Glutamatergic neuron (in vitro differentiated cells): ENCODE data around the gene NUTF2. TPM values are rescaled to one million over a fixed set of nuclear protein-coding genes. Genes with fewer than 3 reads are reported as not detected.

ENCODE experiments used
- DNase-seq: peaks from one replicate; pipeline ENCODE4 v3.0.0; 2022
- H3K27ac Mint-ChIP-seq: one replicate; pipeline ENCODE4 v1.8.0; 2020; ENCODE audit warnings: mild to moderate bottlenecking, mixed read lengths, inconsistent platforms; ENCODE audit not compliant: unreplicated experiment
- H3K27me3 Mint-ChIP-seq: one replicate; pipeline ENCODE4 v1.8.0; 2020; ENCODE audit warnings: mild to moderate bottlenecking, moderate library complexity, mixed read lengths, inconsistent platforms; ENCODE audit not compliant: unreplicated experiment
- H3K36me3 Mint-ChIP-seq: one replicate; pipeline ENCODE4 v1.8.0; 2020; ENCODE audit warnings: mild to moderate bottlenecking, mixed read lengths, inconsistent platforms; ENCODE audit not compliant: unreplicated experiment
- H3K4me1 Mint-ChIP-seq: one replicate; pipeline ENCODE4 v1.8.0; 2020; ENCODE audit warnings: mild to moderate bottlenecking, low read depth, mixed read lengths, inconsistent platforms; ENCODE audit not compliant: unreplicated experiment
- H3K4me3 Mint-ChIP-seq: one replicate; pipeline ENCODE4 v1.8.0; 2020; ENCODE audit warnings: mild to moderate bottlenecking, mixed read lengths, inconsistent platforms; ENCODE audit not compliant: unreplicated experiment
- H3K9me3 Mint-ChIP-seq: one replicate; pipeline ENCODE4 v1.8.0; 2020; ENCODE audit warnings: mild to moderate bottlenecking, moderate library complexity, mixed read lengths, inconsistent platforms; ENCODE audit not compliant: unreplicated experiment
- CTCF ChIP-seq: fragments of 200-600 bp; sonication (generic); IDR thresholded peaks from one replicate; pipeline ENCODE4 v1.5.0; 2021; ENCODE audit not compliant: partially characterized antibody, unreplicated experiment
- total RNA-seq: library from RNA; stranded (reverse); fragmentation: NEBNext Ultra II Directional; extraction: Animal tissue kit (Norgen Biotek cat#: 25700); gene quantifications from one replicate; pipeline ENCODE4 v1.2.1, GENCODE V29; 2021; ENCODE audit not compliant: unreplicated experiment

The NUTF2 gene
- total RNA-seq, 1 donor from 2014 or later = 196 TPM

- TF ChIP-seq CTCF = no peak
- no peak overlapping the region for H3K4me3 Mint-ChIP-seq
- no peak for DNase-seq
- H3K36me3 Mint-ChIP-seq = peaks cover 18% of the 10 kb centered on the region
- no peak overlapping the region for H3K27ac Mint-ChIP-seq
- peaks cover 3% of the 10 kb centered on the region for H3K9me3 Mint-ChIP-seq
- no peaks in the 10 kb centered on the region for H3K4me1 Mint-ChIP-seq
- peaks cover 12% of the 10 kb centered on the region for H3K27me3 Mint-ChIP-seq
Measured at GRCh38 chr16:67825119-67825518, 21.6 kb upstream of the NUTF2 start.

GRCh38 chr16:67825906-67826305 is 20.8 kb upstream of the NUTF2 start:
- no peaks in the 10 kb centered on the region for H3K4me1 Mint-ChIP-seq
- no peak for TF ChIP-seq CTCF
- H3K27me3 Mint-ChIP-seq = peaks cover 8% of the 10 kb centered on the region
- no peak overlapping the region for H3K4me3 Mint-ChIP-seq
- H3K27ac Mint-ChIP-seq = no peak overlapping the region
- H3K36me3 Mint-ChIP-seq = peaks cover 18% of the 10 kb centered on the region
- H3K9me3 Mint-ChIP-seq = peaks cover 3% of the 10 kb centered on the region
- DNase-seq = no peak

- Mint-ChIP-seq H3K27me3 (peaks cover 12% of the 10 kb centered on the region), H3K27ac (no peak overlapping the region), H3K4me3 (no peak overlapping the region), H3K36me3 (peaks cover 14% of the 10 kb centered on the region), H3K4me1 (peaks cover 4% of the 10 kb centered on the region), H3K9me3 (peaks cover 8% of the 10 kb centered on the region)
- DNase-seq = no peak
- no peak for TF ChIP-seq CTCF
Measured at GRCh38 chr16:67828651-67829050, 18.1 kb upstream of the NUTF2 start.

- Mint-ChIP-seq H3K27ac (peak overlapping the region; percentile 67), H3K4me1 (peaks cover 4% of the 10 kb centered on the region), H3K27me3 (peaks cover 7% of the 10 kb centered on the region), H3K4me3 (peak overlapping the region; percentile 83), H3K9me3 (peaks cover 7% of the 10 kb centered on the region), H3K36me3 (peaks cover 5% of the 10 kb centered on the region)
- TF ChIP-seq CTCF = no peak
- DNase-seq = no peak
Measured at GRCh38 chr16:67833030-67833414, 13.7 kb upstream of the NUTF2 start.

GRCh38 chr16:67833415-67834241 is 13.1 kb upstream of the NUTF2 start:
- Mint-ChIP-seq H3K9me3 (peaks cover 7% of the 10 kb centered on the region), H3K4me1 (peaks cover 4% of the 10 kb centered on the region), H3K36me3 (peaks cover 5% of the 10 kb centered on the region), H3K27me3 (peaks cover 8% of the 10 kb centered on the region), H3K4me3 (peak overlapping the region; percentile 83), H3K27ac (peak overlapping the region; percentile 67)
- TF ChIP-seq CTCF = no peak
- peak; percentile 98 for DNase-seq
